BLaER1 (cell line): ENCODE measurements around the gene ADCY6.
A peak's percentile ranks its signal among the peaks of the same experiment; 100 is the strongest.

Experiments
- H3K27ac ChIP-seq: shearing (Covaris generic); formaldehyde crosslinking; 2 replicates; pipeline ENCODE4 v1.8.1; 2022
- H3K27me3 ChIP-seq: shearing (Covaris generic); formaldehyde crosslinking; 2 replicates; pipeline ENCODE4 v1.8.1; 2022
- H3K36me3 ChIP-seq: shearing (Covaris generic); formaldehyde crosslinking; 2 replicates; pipeline ENCODE4 v1.8.1; 2022
- H3K4me1 ChIP-seq: shearing (Covaris generic); formaldehyde crosslinking; 2 replicates; pipeline ENCODE4 v1.8.1; 2022
- H3K4me2 ChIP-seq: shearing (Covaris generic); formaldehyde crosslinking; 2 replicates; pipeline ENCODE4 v1.8.1; 2022
- H3K4me3 ChIP-seq: shearing (Covaris generic); formaldehyde crosslinking; 2 replicates; pipeline ENCODE4 v1.8.1; 2022
- H3K9ac ChIP-seq: shearing (Covaris generic); formaldehyde crosslinking; 2 replicates; pipeline ENCODE4 v1.8.1; 2022
- H3K9me3 ChIP-seq: shearing (Covaris generic); formaldehyde crosslinking; 2 replicates; pipeline ENCODE4 v1.8.1; 2022
- H4K20me1 ChIP-seq: shearing (Covaris generic); formaldehyde crosslinking; 2 replicates; pipeline ENCODE4 v1.8.1; 2022
- Cebpa-rat ChIP-seq: shearing (Covaris generic); IDR thresholded peaks from 2 replicates; pipeline ENCODE4 v1.8.1; 2022

Gene ADCY6

DNA sequence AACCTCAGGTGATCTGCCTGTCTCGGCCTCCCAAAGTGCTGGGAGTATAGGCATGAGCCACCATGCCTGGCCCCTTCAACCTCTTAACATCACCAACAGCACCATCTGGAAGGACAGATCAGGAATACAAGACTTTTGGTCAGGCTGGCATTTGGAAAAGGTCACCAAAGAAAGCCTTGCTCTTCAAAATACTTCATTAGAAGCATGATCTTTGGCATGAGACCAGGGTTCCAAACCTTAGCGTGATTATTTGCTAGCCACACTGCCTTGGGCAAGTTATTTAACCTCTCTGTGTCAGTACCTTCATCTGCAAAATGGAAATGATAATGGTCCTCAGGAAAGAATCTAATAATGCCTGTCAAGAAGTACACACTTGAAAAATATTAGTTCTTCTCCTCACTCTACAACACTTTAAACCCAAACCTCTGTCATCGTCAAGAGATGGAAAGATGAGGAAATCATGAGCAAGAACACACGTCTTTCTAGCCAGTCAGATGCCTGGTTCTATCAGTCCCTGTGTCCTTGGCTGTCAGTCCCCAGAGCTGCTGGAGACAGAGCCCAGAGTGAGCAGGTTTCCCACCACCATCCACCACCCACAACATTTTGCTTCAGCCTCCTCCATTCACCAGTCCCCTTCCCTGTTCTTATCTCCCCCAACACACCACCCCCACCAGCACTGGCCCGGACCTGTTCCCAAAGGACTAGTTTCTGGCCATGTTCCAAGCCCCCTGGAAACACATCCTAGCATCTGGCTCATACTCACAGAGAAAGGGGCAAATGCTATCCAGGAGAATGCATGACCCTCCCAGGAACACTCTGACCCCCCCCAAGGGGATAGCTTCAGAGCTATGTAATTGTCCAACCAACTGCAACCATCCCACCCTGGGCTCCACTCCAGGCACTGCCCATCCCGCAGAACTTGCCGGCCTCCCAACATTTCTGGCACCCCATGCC, 2.0 kb downstream of the ADCY6 start:
- Histone ChIP-seq H3K4me2 (peak overlapping the region; percentile 98), H3K36me3 (peaks cover 18% of the 10 kb centered on the region), H3K27ac (peak overlapping the region; percentile 95), H3K9me3 (no peaks in the 10 kb centered on the region), H3K27me3 (no peaks in the 10 kb centered on the region), H3K9ac (peak overlapping the region; percentile 94), H3K4me3 (peak overlapping the region; percentile 97), H3K4me1 (peaks cover 71% of the 10 kb centered on the region), H4K20me1 (peaks cover 7% of the 10 kb centered on the region; the same call in 1 of the 2 replicates)
- no peak for TF ChIP-seq Cebpa-rat

DNA sequence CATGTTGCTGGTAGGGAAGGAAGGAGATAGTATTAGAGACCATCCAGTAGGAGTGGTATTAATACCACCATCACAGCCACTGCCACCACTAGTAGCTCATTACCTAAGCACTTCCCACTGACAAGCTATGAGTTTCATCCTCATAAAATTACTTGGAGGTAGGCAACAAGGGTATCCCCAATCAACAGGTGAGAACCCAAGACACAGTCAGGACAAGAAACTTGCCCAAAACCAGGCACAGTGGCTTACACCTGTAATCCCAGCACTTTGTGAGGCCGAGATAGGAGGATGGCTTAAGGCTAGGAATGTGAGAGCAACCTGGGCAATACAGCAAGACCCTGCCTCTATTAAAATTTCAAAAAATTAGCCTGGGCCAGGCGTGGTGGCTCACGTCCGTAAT, 5.5 kb downstream of the ADCY6 start:
- no peaks in the 10 kb centered on the region for H3K27me3 ChIP-seq
- no peak for TF ChIP-seq Cebpa-rat
- peaks cover 23% of the 10 kb centered on the region for H3K36me3 ChIP-seq
- peak overlapping the region; percentile 12; the same call in 1 of the 2 replicates for H3K4me2 ChIP-seq
- H4K20me1 ChIP-seq = peaks cover 7% of the 10 kb centered on the region; the same call in 1 of the 2 replicates
- H3K4me1 ChIP-seq = peaks cover 97% of the 10 kb centered on the region
- H3K9me3 ChIP-seq = no peaks in the 10 kb centered on the region
- H3K27ac ChIP-seq = no peak overlapping the region
- H3K9ac ChIP-seq = no peak overlapping the region
- no peak overlapping the region for H3K4me3 ChIP-seq

DNA sequence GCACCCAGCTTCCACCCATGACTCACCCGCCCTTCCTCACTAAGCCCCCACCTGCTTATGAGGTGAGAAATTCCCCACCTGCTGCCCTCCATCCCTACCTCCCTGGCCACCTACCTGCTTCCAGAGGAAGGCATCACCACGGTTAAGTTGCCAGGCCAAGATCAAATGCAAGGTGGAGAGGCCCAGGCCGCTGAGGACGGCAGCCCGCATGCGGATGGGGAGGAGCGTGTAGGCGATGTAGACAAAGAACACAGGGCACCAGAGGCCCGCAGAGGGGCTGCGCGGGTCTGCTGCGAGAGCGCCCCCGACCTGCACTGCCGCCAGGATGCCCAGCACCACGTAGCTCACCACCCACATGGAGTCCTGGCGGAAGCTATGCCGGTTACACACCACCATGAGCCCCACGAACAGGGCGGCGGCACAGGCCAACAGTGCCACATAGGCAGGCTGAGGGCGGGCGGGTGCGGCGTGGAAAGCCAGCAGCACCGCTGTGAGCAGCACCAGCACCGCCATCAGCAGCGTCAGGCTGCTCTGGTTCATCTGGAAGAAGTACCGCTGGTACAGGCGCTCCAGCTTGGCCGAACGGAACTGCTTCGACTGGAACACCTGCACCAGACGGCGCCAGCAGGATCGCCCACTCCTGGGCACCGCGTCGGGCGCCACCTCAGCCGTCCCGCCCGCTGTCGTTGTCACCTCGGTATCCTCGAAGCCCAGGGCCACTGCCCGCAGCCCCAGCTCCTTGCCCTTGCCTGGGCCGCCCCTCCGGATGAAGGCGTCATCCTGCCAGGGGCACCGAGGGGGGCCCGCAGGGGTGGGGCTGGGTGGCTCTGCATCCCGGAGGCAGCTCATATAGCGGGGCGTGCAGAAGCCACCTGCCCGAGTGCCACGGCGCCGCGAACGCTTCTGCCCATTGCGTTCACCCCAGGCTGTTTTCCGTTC, 6.2 kb downstream of the ADCY6 start:
- H3K9me3 ChIP-seq = no peaks in the 10 kb centered on the region
- H3K36me3 ChIP-seq = peaks cover 30% of the 10 kb centered on the region
- H4K20me1 ChIP-seq = peaks cover 7% of the 10 kb centered on the region; the same call in 1 of the 2 replicates
- H3K9ac ChIP-seq = 0 out of 2 replicates have a peak overlapping the region, but pooled peaks have one; percentile 67
- no peaks in the 10 kb centered on the region for H3K27me3 ChIP-seq
- peak overlapping the region; percentile 99 for H3K4me2 ChIP-seq
- H3K27ac ChIP-seq = peak overlapping the region; percentile 99
- TF ChIP-seq Cebpa-rat = no peak
- H3K4me1 ChIP-seq = peaks cover 98% of the 10 kb centered on the region
- no peak overlapping the region for H3K4me3 ChIP-seq

DNA sequence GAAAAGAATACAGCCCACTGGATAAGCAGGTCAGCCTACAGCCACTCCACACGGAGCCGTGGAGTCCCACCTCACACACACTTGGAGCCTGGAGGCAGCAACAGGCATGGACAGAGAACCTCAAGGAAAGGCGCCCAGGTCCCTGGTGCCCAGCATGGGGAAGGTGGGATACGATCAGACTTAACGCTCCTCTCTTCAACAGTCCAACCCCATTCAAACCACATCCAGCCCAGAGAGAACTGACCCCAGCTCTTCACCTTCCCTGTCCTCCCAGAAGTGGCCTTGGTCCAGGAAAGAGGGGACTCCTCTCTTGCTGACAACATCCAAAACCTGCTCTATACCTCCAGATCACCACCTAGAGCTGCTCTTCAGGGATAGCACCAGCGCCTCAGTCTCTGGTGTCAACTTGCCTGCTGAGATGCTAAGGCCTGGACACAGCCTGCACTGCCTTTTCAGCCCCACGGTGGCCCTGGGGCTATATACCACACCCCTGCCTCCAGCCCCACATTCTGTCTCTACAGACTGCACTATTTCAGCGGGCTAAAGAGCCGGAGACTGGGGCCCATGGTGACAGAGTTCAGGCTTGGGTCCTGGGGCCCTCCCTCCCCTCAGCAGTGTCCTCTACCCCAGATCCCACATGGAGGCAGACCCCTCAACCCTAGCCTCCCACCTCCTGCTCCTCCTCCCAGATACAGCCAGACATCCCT, 7.0 kb downstream of the ADCY6 start:
- Histone ChIP-seq H3K27ac (peak overlapping the region; percentile 99), H4K20me1 (0 out of 2 replicates have a peak, but pooled peaks cover 2% of the 10 kb centered on the region), H3K4me1 (peaks cover 97% of the 10 kb centered on the region), H3K36me3 (peaks cover 38% of the 10 kb centered on the region), H3K4me2 (peak overlapping the region; percentile 99), H3K9ac (peak overlapping the region; percentile 67), H3K27me3 (no peaks in the 10 kb centered on the region), H3K9me3 (no peaks in the 10 kb centered on the region), H3K4me3 (no peak overlapping the region)
- TF ChIP-seq Cebpa-rat = no peak

DNA sequence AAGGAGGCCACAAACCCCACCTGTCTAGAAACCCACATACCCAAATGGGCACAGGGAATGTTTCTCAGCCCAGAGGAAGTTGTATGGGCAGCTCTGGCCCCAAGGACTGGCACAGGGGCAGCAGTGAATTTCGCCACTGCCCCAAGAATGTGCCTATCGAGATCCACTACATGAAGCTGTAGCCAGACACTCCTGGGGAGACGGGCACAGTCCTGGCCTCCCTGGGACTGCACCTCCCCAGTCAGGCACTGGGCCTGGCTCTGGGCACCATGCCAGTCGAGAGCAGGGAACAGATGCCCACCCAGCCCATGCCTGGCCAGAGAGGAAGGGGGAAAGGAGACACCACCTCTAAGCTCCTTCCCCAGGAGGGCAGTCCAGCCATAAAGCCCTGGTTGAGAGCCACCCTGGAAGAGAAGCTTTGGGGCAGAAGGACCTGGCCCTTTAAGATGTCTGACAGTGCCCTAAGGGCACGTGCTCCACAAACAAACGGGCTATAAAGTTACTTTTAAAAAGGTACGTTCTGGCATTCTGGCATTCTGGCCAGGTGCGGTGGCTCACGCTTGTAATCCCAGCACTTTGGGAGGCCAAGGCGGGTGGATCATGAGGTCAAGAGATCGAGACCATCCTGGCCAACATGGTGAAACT, 8.4 kb downstream of the ADCY6 start:
- peak overlapping the region; percentile 99 for H3K27ac ChIP-seq
- H3K36me3 ChIP-seq = peaks cover 52% of the 10 kb centered on the region
- peak overlapping the region; percentile 56 for H3K4me3 ChIP-seq
- H4K20me1 ChIP-seq = no peaks in the 10 kb centered on the region
- H3K4me1 ChIP-seq = peaks cover 84% of the 10 kb centered on the region
- TF ChIP-seq Cebpa-rat = no peak
- H3K9ac ChIP-seq = peak overlapping the region; percentile 87
- peak overlapping the region; percentile 99 for H3K4me2 ChIP-seq
- H3K27me3 ChIP-seq = no peaks in the 10 kb centered on the region
- no peaks in the 10 kb centered on the region for H3K9me3 ChIP-seq

DNA sequence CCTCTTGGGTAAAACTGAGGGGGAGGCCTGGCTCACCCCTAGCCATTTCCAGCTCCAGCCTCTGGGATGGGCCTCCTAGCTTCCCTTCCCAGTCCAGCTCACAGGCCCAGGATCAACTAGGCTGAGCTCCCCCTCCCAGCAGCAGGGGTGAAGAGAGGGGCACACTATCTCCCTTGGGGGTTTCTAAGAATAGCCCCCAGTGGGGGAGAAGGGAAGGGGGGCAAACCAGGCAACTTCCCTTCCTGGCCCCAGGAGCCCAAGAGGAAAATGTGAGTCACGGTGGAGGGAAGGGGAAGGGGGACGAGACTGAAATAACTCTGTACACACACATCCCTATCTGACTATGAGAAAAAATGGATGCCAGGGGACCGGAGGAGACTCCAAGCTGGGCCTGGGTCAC, 9.0 kb downstream of the ADCY6 start:
- no peak for TF ChIP-seq Cebpa-rat

DNA sequence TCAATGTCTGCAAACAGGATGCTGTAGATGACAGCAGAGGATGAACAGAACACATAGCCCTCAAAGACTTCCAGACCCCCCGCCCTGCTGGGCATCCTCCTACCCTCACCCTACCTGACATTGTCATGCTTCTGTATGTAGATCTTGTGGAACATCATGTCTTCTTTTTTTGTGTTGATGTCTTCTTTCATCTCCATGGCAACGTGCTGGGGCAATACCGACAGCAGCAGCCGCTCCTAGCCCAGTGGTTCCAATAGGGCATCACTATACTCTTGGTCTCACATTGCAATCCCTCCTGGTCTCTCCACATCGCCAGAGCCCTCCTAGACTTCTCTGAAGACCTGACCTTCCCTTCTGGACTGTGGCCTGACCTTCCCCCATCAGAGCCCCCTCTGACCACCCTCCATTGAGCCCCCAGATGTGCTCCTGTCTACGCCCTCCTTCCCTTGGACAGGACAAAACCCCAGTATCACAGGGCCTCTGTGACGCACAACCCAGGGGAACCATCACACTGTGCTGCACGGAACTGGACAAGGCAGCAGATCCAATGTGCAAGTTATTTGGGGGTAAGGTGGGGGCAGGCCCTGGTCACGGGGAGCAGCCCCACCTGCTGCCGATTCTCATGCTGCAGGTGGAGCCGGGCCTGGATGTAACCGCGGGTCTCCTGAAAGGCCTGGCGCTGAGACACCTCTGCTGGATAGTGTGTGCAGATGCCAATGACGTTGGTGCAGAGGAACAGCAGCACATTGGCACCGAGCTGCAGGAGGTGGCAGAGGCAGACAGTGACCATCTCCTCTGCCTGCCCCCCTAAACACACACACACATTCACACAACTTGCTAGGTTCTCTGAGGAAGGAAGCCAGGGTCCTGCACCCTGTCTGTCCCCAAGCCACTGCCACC, 11.1 kb downstream of the ADCY6 start:
- H3K27ac ChIP-seq = peak overlapping the region; percentile 99
- TF ChIP-seq Cebpa-rat = no peak

More for the DNA sequence above, 9.0 kb downstream of the ADCY6 start:
- Histone ChIP-seq H3K27ac (peak overlapping the region; percentile 99), H3K4me3 (peak overlapping the region; percentile 56), H3K4me1 (peaks cover 79% of the 10 kb centered on the region), H4K20me1 (no peaks in the 10 kb centered on the region), H3K27me3 (no peaks in the 10 kb centered on the region), H3K9ac (peak overlapping the region; percentile 87), H3K9me3 (no peaks in the 10 kb centered on the region), H3K4me2 (peak overlapping the region; percentile 99), H3K36me3 (peaks cover 59% of the 10 kb centered on the region)

DNA sequence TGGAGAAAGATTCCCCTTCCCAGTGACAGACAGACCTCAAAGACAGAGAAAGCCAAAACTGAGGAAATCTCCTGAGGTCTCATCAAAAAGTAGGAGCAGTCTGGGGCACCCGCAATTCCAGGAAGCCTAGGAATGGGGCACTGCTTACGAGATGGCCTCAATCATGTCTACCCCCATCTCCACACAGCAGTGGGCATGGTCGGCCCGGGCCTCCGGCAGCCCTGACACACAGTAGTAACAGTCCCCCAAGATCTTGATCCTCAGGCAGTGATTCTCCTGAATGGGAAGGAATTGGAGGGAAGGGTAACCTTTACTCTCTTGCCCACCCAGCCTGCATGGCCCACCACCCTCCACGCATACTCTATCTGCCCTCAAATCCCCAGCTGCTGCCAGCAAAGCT, 11.9 kb downstream of the ADCY6 start:
- 0 out of 2 replicates have a peak overlapping the region, but pooled peaks have one; percentile 14 for H3K27ac ChIP-seq
- peaks cover 71% of the 10 kb centered on the region for H3K36me3 ChIP-seq
- TF ChIP-seq Cebpa-rat = no peak
- no peak overlapping the region for H3K9ac ChIP-seq
- no peaks in the 10 kb centered on the region for H4K20me1 ChIP-seq
- no peaks in the 10 kb centered on the region for H3K9me3 ChIP-seq
- H3K27me3 ChIP-seq = no peaks in the 10 kb centered on the region
- H3K4me1 ChIP-seq = peaks cover 51% of the 10 kb centered on the region
- no peak overlapping the region for H3K4me2 ChIP-seq
- H3K4me3 ChIP-seq = no peak overlapping the region

More for the DNA sequence above, 11.1 kb downstream of the ADCY6 start:
- Histone ChIP-seq H4K20me1 (no peaks in the 10 kb centered on the region), H3K4me3 (no peak overlapping the region), H3K27me3 (no peaks in the 10 kb centered on the region), H3K4me1 (peaks cover 59% of the 10 kb centered on the region), H3K9me3 (no peaks in the 10 kb centered on the region), H3K36me3 (peaks cover 71% of the 10 kb centered on the region), H3K4me2 (peak overlapping the region; percentile 99), H3K9ac (no peak overlapping the region)
